Caco-2 (cell line): ENCODE measurements around the gene MED8. TPM values are rescaled to one million over a fixed set of nuclear protein-coding genes. Genes with fewer than 3 reads are reported as not detected.
A peak's percentile ranks its signal among the peaks of the same experiment; 100 is the strongest.

Source experiments
- BruUV-seq: library from RNA; stranded (reverse); fragments of 400-500 nt; replicated peaks from 2 replicates; lab custom pipeline; 2021; lab: Mats Ljungman, UMichigan
- CTCF ChIA-PET: fragments of 300-600 bp; sonication (Branson Sonifier 250); formaldehyde crosslinking; loops from one replicate; lab custom pipeline; 2022; ENCODE audit warnings: antibody characterized with exemption; lab: Charles Lee
- POLR2A ChIA-PET: fragments of 300-600 bp; sonication (Branson Sonifier 250); formaldehyde crosslinking; loops from one replicate; lab custom pipeline; 2022; ENCODE audit warnings: antibody characterized with exemption; lab: Charles Lee
- DNase-seq, 2 experiments: peaks; one replicate each; pipeline versions ENCODE4 v3.0.0 to v3.0.0-alpha.2; 2020 to 2022
- H3K27me3 ChIP-seq: replicated peaks from 2 replicates; pipeline ENCODE4 v1.6.0; 2011; ENCODE audit warnings: low read length; ENCODE audit not compliant: control insufficient read depth, insufficient read depth
- H3K36me3 ChIP-seq: 2 replicates; pipeline ENCODE4 v1.5.1; 2011; ENCODE audit warnings: low read length; ENCODE audit not compliant: control insufficient read depth, insufficient read depth
- H3K4me1 ChIP-seq: fragments of 250-450 bp; sonication (Bioruptor Pico); 2 replicates; pipeline ENCODE4 v1.5.1; 2020; ENCODE audit warnings: mild to moderate bottlenecking
- H3K4me3 ChIP-seq: 2 replicates; pipeline ENCODE4 v1.5.1; 2011; ENCODE audit warnings: low read depth, mild to moderate bottlenecking, control low read depth, low read length
- H3K9me3 ChIP-seq: fragments of 250-450 bp; sonication (Bioruptor Pico); 2 replicates; pipeline ENCODE4 v1.5.1; 2020; ENCODE audit warnings: mild to moderate bottlenecking, moderate library complexity
- H3K27ac Mint-ChIP-seq: one replicate; pipeline ENCODE4 v1.8.0; 2022; ENCODE audit warnings: mixed read lengths; ENCODE audit not compliant: unreplicated experiment
- H3K27me3 Mint-ChIP-seq: one replicate; pipeline ENCODE4 v1.8.0; 2022; ENCODE audit warnings: mixed read lengths; ENCODE audit not compliant: insufficient read depth, unreplicated experiment
- H3K36me3 Mint-ChIP-seq: one replicate; pipeline ENCODE4 v1.8.0; 2022; ENCODE audit warnings: mild to moderate bottlenecking, mixed read lengths; ENCODE audit not compliant: insufficient read depth, unreplicated experiment
- H3K4me1 Mint-ChIP-seq: one replicate; pipeline ENCODE4 v1.8.0; 2022; ENCODE audit warnings: low read depth, mixed read lengths; ENCODE audit not compliant: unreplicated experiment
- H3K4me3 Mint-ChIP-seq: one replicate; pipeline ENCODE4 v1.8.0; 2022; ENCODE audit warnings: mild to moderate bottlenecking, moderate library complexity, mixed read lengths; ENCODE audit not compliant: unreplicated experiment
- H3K9me3 Mint-ChIP-seq: one replicate; pipeline ENCODE4 v1.8.0; 2022; ENCODE audit warnings: mixed read lengths; ENCODE audit not compliant: unreplicated experiment
- intact Hi-C: fragments of 100-400 bp; cut with micrococcal nuclease; formaldehyde crosslinking; loops from one replicate; pipeline ENCODE4 v1.10.0; 2022; ENCODE audit not compliant: unreplicated experiment
- total RNA-seq: library from RNA; stranded (reverse); gene quantifications from 2 replicates; pipeline ENCODE4 v1.2.3, GENCODE V29; 2022
- TF ChIP-seq, protein P1 (sequence below), 2 experiments: fragments of 200-600 bp in 1 of 2; IDR thresholded peaks; 1 replicate in 1 of 2; 2 replicates in 1 of 2; pipeline versions ENCODE4 v1.5.1 to v1.8.0; 2011 to 2022; ENCODE audit warnings: antibody characterized with exemption in 1 of 2, control low read depth in 1 of 2, inconsistent platforms in 1 of 2, low read depth in 1 of 2, low read length in 1 of 2, mild to moderate bottlenecking in 1 of 2, moderate library complexity in 1 of 2; ENCODE audit not compliant: insufficient read depth in 1 of 2, severe bottlenecking in 1 of 2, unreplicated experiment in 1 of 2

The MED8 gene
- total RNA-seq, 1 experiment from 2014 or later: 35.8 TPM

DNA sequence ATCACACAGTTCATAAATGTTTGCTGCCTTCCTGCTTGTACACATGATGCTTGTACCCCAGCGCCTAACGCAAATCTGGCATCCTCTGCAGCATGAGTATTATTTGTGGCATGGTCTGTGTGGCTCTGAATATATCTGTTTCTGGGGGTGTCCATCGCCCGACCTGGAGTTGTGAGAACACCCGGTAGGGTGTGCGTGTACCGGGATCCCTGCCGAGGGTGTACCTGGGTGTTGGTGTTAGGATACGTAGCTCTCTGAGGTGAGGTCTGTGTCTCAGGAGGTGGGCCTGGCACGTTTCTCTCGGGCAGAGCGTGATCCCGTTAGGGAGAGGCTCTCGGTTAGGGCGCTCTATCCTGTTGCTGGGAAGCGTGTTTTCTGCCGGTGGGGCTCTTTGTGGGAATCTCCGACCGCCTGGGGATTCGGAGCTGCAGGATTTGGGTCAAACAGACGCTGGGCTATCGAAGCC is 41.2 kb downstream of the MED8 start:
- TF ChIP-seq, protein P1, sequence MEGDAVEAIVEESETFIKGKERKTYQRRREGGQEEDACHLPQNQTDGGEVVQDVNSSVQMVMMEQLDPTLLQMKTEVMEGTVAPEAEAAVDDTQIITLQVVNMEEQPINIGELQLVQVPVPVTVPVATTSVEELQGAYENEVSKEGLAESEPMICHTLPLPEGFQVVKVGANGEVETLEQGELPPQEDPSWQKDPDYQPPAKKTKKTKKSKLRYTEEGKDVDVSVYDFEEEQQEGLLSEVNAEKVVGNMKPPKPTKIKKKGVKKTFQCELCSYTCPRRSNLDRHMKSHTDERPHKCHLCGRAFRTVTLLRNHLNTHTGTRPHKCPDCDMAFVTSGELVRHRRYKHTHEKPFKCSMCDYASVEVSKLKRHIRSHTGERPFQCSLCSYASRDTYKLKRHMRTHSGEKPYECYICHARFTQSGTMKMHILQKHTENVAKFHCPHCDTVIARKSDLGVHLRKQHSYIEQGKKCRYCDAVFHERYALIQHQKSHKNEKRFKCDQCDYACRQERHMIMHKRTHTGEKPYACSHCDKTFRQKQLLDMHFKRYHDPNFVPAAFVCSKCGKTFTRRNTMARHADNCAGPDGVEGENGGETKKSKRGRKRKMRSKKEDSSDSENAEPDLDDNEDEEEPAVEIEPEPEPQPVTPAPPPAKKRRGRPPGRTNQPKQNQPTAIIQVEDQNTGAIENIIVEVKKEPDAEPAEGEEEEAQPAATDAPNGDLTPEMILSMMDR (IDR thresholded peaks at IDR 0.05; ENCODE audit: insufficient read depth in 1 of 2, low read depth in 1 of 2, low read length in 1 of 2, severe bottlenecking in 1 of 2, unreplicated experiment in 1 of 2): no peak
- Mint-ChIP-seq H3K9me3 (no peaks in the 10 kb centered on the region), H3K4me3 (peak overlapping the region; percentile 74), H3K27ac (peak overlapping the region; percentile 96), H3K4me1 (peaks cover 23% of the 10 kb centered on the region), H3K27me3 (no peaks in the 10 kb centered on the region), H3K36me3 (peaks cover 14% of the 10 kb centered on the region)
- TSS peak; percentile 64 for BruUV-seq
- no peaks in the 10 kb centered on the region; the same call in 1 of the 2 replicates for H3K4me1 ChIP-seq
- H3K27me3 ChIP-seq: no peaks in the 10 kb centered on the region
- H3K9me3 ChIP-seq: no peaks in the 10 kb centered on the region
- intact Hi-C loops: loop anchor here (2.0 kb wide), 2 partner anchors 64 to 78 kb away; partner anchors contain the start of gene C1orf210
- CTCF ChIA-PET: interaction anchor here (0.9 to 1.3 kb wide), 4 partner anchors 10 to 66 kb away, joined by 3 to 16 read pairs (median 6); partner anchors contain the start of genes C1orf210, CDC20 and ELOVL1
- no peaks in the 10 kb centered on the region for H3K36me3 ChIP-seq
- POLR2A ChIA-PET: interaction anchor here (0.6 to 2.8 kb wide), 6 partner anchors 10 to 200 kb away, joined by 3 to 20 read pairs (median 6); partner anchors contain the start of genes CDC20, ELOVL1 and TMEM125
- DNase-seq: peak in 1 of 2 experiments; percentile 60
- H3K4me3 ChIP-seq: peak overlapping the region; percentile 48

DNA sequence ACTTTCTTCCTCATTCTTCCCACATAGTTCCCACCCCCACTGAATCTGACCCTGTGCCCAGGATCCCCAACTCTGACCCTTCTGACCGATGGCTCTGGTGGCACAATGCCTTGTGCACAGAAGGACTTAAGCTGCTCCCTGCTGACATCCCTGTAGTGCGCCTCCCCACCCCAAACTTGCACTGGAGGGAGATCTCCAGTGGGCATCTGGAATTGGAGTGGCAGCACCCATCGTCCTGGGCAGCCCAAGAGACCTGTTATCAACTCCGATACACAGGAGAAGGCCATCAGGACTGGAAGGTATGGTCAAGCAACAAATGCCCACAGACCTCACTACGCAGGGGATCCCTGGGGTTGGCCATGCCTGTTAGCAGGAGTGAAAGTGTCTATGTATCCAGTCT is 43.0 kb downstream of the MED8 start:
- no peaks in the 10 kb centered on the region for H3K9me3 ChIP-seq
- Mint-ChIP-seq H3K4me3 (no peak overlapping the region), H3K36me3 (peaks cover 14% of the 10 kb centered on the region), H3K27ac (no peak overlapping the region), H3K4me1 (peaks cover 23% of the 10 kb centered on the region), H3K9me3 (no peaks in the 10 kb centered on the region), H3K27me3 (no peaks in the 10 kb centered on the region)
- CTCF ChIA-PET: no interaction called here
- no peak overlapping the region for H3K4me3 ChIP-seq
- POLR2A ChIA-PET: no interaction called here
- no peaks in the 10 kb centered on the region for H3K36me3 ChIP-seq
- intact Hi-C loops: no loop called here
- DNase-seq: no peak
- H3K27me3 ChIP-seq: no peaks in the 10 kb centered on the region
- BruUV-seq: no TSS peak
- H3K4me1 ChIP-seq: no peaks in the 10 kb centered on the region; the same call in 1 of the 2 replicates
- TF ChIP-seq, protein P1 (IDR thresholded peaks at IDR 0.05; ENCODE audit: insufficient read depth in 1 of 2, low read depth in 1 of 2, low read length in 1 of 2, severe bottlenecking in 1 of 2, unreplicated experiment in 1 of 2): no peak

DNA sequence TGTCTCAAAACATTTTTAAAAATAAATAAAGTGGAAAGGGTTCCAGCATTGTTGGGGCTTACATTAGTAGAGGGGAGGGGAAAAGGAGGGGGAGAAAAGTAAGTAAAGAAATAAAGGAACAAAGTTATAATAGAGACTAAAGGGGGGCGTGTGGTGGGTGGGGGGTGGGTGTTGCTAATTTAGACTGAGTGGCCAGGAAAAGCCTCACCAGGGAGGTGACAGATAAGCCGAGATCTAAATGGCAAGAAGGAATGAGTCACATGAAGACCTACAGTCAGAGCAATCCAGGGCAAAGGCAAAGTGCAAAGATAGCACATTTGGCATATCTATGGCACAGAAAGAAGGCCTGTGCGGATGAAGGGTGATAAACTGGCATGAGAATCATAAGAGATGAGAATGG is 44.5 kb downstream of the MED8 start:
- ChIA-PET POLR2A (no interaction called here), CTCF (no interaction called here)
- no peaks in the 10 kb centered on the region for H3K9me3 ChIP-seq
- no peaks in the 10 kb centered on the region; the same call in 1 of the 2 replicates for H3K4me1 ChIP-seq
- H3K9me3 Mint-ChIP-seq: no peaks in the 10 kb centered on the region
- no peak for DNase-seq
- H3K36me3 Mint-ChIP-seq: peaks cover 14% of the 10 kb centered on the region
- H3K27me3 Mint-ChIP-seq: no peaks in the 10 kb centered on the region
- no peak overlapping the region for H3K27ac Mint-ChIP-seq
- BruUV-seq: no TSS peak
- H3K4me1 Mint-ChIP-seq: peaks cover 30% of the 10 kb centered on the region
- H3K36me3 ChIP-seq: no peaks in the 10 kb centered on the region
- no peak overlapping the region for H3K4me3 ChIP-seq
- no peaks in the 10 kb centered on the region for H3K27me3 ChIP-seq
- TF ChIP-seq, protein P1 (IDR thresholded peaks at IDR 0.05; ENCODE audit: insufficient read depth in 1 of 2, low read depth in 1 of 2, low read length in 1 of 2, severe bottlenecking in 1 of 2, unreplicated experiment in 1 of 2): no peak
- H3K4me3 Mint-ChIP-seq: no peak overlapping the region
- intact Hi-C loops: no loop called here
